Endothelial cell (in vitro differentiated cells): ENCODE measurements around the gene SLC49A4. TPM values are rescaled to one million over a fixed set of nuclear protein-coding genes. Genes with fewer than 3 reads are reported as not detected.

Source experiments
- DNase-seq: peaks from one replicate; pipeline ENCODE4 v3.0.0; 2021; ENCODE audit warnings: low spot score
- H3K27ac Mint-ChIP-seq: one replicate; pipeline ENCODE4 v1.8.0; 2021; ENCODE audit warnings: mixed read lengths, inconsistent platforms; ENCODE audit not compliant: unreplicated experiment
- H3K27me3 Mint-ChIP-seq: one replicate; pipeline ENCODE4 v1.8.0; 2021; ENCODE audit warnings: mild to moderate bottlenecking, moderate library complexity, mixed read lengths, inconsistent platforms; ENCODE audit not compliant: unreplicated experiment
- H3K36me3 Mint-ChIP-seq: one replicate; pipeline ENCODE4 v1.8.0; 2021; ENCODE audit warnings: mild to moderate bottlenecking, low read depth, mixed read lengths, inconsistent platforms; ENCODE audit not compliant: unreplicated experiment
- H3K4me1 Mint-ChIP-seq: one replicate; pipeline ENCODE4 v1.8.0; 2021; ENCODE audit warnings: mild to moderate bottlenecking, mixed read lengths, inconsistent platforms; ENCODE audit not compliant: unreplicated experiment
- H3K4me3 Mint-ChIP-seq: one replicate; pipeline ENCODE4 v1.8.0; 2021; ENCODE audit warnings: mild to moderate bottlenecking, mixed read lengths, inconsistent platforms; ENCODE audit not compliant: unreplicated experiment
- H3K9me3 Mint-ChIP-seq: one replicate; pipeline ENCODE4 v1.8.0; 2021; ENCODE audit warnings: mixed read lengths, inconsistent platforms; ENCODE audit not compliant: unreplicated experiment
- CTCF ChIP-seq: fragments of 200-600 bp; sonication (generic); IDR thresholded peaks from one replicate; pipeline ENCODE4 v1.5.0; 2021; ENCODE audit warnings: antibody characterized with exemption; ENCODE audit not compliant: unreplicated experiment
- total RNA-seq: library from RNA; stranded (reverse); fragmentation: NEBNext Ultra II Directional; extraction: Animal tissue kit (Norgen Biotek cat#: 25700); gene quantifications from one replicate; pipeline ENCODE4 v1.2.1, GENCODE V29; 2021; ENCODE audit not compliant: unreplicated experiment

Gene SLC49A4
- total RNA-seq, 1 donor from 2014 or later: 10.2 TPM

GRCh38 chr3:122880173-122880572 lies 85.3 kb downstream of the SLC49A4 start:
- Mint-ChIP-seq H3K27me3 (no peaks in the 10 kb centered on the region), H3K36me3 (no peaks in the 10 kb centered on the region), H3K4me3 (no peak overlapping the region), H3K9me3 (no peaks in the 10 kb centered on the region), H3K27ac (no peak overlapping the region), H3K4me1 (peaks cover 3% of the 10 kb centered on the region)
- no peak for TF ChIP-seq CTCF
- no peak for DNase-seq

GRCh38 chr3:122880624-122881023 lies 85.8 kb downstream of the SLC49A4 start:
- no peak overlapping the region for H3K27ac Mint-ChIP-seq
- H3K36me3 Mint-ChIP-seq: no peaks in the 10 kb centered on the region
- H3K27me3 Mint-ChIP-seq: no peaks in the 10 kb centered on the region
- no peak overlapping the region for H3K4me3 Mint-ChIP-seq
- H3K9me3 Mint-ChIP-seq: no peaks in the 10 kb centered on the region
- no peak for TF ChIP-seq CTCF
- DNase-seq: no peak
- peaks cover 3% of the 10 kb centered on the region for H3K4me1 Mint-ChIP-seq

GRCh38 chr3:122882361-122882947 lies 87.6 kb downstream of the SLC49A4 start:
- H3K36me3 Mint-ChIP-seq: no peaks in the 10 kb centered on the region
- no peak overlapping the region for H3K27ac Mint-ChIP-seq
- no peaks in the 10 kb centered on the region for H3K27me3 Mint-ChIP-seq
- no peak for DNase-seq
- no peak overlapping the region for H3K4me3 Mint-ChIP-seq
- no peak for TF ChIP-seq CTCF
- no peaks in the 10 kb centered on the region for H3K9me3 Mint-ChIP-seq
- no peaks in the 10 kb centered on the region for H3K4me1 Mint-ChIP-seq

- Mint-ChIP-seq H3K27ac (no peak overlapping the region), H3K4me3 (no peak overlapping the region), H3K4me1 (peaks cover 11% of the 10 kb centered on the region), H3K27me3 (no peaks in the 10 kb centered on the region), H3K9me3 (no peaks in the 10 kb centered on the region), H3K36me3 (no peaks in the 10 kb centered on the region)
- no peak for DNase-seq
- TF ChIP-seq CTCF: no peak
Measured at GRCh38 chr3:122886251-122886650, 91.4 kb downstream of the SLC49A4 start.

GRCh38 chr3:122886946-122887345 lies 92.1 kb downstream of the SLC49A4 start:
- no peaks in the 10 kb centered on the region for H3K9me3 Mint-ChIP-seq

More at GRCh38 chr3:122886946-122887345, 92.1 kb downstream of the SLC49A4 start:
- Mint-ChIP-seq H3K36me3 (no peaks in the 10 kb centered on the region), H3K4me3 (no peak overlapping the region), H3K4me1 (peaks cover 11% of the 10 kb centered on the region), H3K27ac (no peak overlapping the region), H3K27me3 (no peaks in the 10 kb centered on the region)
- no peak for DNase-seq
- no peak for TF ChIP-seq CTCF
